SW 1271 (cell line): ENCODE results near the gene KRTAP10-9.

Experiments used
- DNase-seq, 2 experiments: peaks; one replicate each; lab custom pipeline; 2025; lab: John Stamatoyannopoulos, UW

Gene KRTAP10-9

DNA sequence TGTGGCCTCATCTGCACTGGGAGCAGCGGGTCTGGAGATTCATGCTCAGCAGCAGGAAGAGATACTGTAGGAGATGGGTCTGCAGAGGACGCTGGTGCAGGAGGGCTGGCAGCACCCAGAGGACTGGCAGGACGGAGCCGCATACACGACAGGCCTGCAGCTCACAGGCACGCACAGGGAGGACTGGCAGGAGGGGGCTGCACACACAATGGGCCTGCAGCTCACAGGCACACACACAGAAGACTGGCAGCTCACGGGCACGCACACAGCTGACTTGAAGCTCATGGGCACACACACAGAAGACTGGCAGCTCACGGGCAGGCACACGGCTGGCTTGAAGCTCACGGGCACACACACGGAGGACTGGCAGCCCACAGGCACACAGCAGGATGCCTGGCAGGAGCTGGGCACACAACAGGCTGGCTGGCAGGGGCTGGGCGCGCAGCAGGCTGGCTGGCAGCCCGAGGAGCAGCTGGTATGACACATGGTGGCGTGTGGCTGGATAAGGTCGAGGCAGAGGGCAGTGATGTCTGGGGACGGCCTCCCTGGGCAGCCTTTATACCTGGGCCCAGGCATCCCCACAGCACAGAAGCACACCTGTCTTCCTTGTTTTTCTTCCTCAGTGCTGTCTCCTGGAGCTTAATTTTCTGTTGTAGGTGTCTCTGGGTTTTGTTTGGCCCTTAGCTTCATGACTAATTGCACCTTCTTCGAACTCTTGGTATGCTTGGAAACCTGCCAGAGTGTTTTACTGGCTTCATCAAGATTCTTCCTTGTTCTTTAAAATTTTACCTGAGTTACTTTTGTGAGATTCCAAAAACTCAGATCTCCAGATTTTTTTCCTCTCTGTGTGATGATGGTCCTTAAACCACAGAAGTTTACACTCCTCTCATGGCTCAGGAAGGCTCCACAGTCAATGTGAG lies 39.8 kb downstream of the KRTAP10-9 start, which contains the start of gene KRTAP12-2:
KRTAP12-2 (minus strand) TSS at position 527 of the 920 bp plus-strand sequence; CDS start at position 486, 41 bp downstream.
- no peak for DNase-seq

DNA sequence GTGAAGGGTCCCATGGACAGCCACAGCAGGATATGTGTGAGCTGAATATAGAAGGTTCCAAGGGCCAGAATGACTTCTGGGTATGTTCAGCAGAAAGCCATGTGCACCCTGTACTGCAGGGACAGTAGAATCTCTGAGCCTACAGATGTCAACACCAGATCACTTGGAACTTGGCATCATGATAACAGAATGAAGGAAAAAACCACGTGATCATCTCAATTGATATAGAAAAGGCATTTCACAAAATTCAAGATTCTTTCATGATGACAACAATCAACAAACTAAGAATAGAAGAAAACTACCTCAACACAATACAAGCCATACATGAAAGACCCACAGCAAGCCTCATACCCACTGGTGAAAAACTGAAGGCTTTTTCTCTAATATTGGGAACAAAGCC lies 40.7 kb downstream of the KRTAP10-9 start:
- DNase-seq = no peak

DNA sequence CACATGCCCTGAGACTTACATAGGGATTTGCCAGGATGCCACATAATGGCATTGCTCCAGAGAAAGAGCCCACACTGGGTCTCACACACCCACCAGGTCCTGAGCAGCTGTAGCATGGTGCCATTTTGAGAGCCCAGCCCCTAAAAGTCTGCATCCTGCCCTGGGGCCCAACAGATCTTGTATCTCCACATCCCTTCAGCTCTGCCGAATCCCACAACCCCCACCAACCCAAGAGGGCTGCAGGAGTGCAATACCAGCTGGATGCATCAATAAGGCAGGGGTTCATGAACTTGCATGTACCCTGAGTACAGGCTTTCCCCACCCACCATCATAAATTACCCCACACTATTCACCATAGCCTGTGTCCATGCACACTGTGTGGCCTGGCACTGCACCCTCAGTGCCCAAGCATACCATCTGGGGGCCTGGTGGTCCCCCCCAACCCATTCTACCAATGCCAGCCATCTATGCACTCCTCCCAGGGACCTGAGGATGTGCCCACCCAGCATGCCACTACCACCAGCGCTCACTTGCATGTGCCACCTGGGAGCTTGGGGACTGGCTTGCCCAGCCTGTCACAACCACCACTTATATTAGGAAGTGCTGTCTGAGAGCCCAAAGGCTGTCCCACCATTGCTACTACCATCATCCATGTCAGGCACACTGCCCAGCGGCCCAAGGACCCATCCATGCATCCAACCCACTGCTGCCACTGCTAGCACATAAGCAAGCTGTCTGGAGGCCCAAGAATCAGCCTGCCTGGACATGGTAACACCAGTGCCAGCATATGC lies 43.9 kb downstream of the KRTAP10-9 start:
- no peak for DNase-seq

DNA sequence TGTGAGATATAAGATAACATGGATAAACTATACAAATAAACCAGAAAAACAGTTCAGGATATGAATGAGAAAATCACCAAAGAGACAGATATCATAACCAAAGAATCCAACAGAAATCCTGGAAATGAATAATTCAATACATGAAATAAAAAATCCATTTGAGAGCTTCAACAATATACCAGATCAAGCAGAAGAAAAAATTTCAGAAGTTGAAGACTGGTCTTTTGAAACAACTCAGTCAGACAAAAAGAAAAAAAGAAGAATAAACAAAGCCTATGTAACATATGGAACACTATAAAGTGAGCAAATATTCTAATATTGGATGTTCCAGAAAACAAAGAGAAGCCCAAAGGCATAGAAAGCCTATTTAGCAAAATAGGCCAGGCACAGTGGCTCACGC lies 45.0 kb downstream of the KRTAP10-9 start:
- DNase-seq = no peak

DNA sequence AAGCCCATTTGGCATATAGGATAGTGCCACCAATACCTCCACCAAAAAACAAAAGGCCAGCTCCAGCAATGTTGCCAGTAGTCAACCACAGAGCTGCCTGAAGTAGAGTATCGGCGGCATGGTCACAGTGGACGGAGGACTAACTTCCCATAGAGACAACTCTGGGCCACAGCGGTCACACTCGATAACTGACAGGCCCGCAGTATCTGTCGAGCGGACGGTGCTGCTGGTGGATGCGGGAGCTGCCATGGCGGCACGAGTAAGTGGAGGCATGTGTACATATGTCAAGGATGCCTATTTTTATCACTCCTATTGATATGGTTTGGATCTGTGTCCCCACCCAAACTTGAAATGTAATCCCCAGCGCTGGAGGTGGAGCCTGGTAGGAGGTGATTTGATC lies 51.0 kb downstream of the KRTAP10-9 start:
- DNase-seq = no peak
